HG03558 (cell line): ENCODE data around the gene TXNDC2.

Experiments
- ATAC-seq: cut with Tn5 transposase; IDR thresholded peaks from one replicate; pipeline ENCODE4 v1.9.1; 2021; ENCODE audit warnings: moderate number of reproducible peaks; ENCODE audit not compliant: unreplicated experiment; ENCODE audit errors: extremely low read depth

The TXNDC2 gene

GRCh38 chr18:9858642-9859041 is 27.1 kb upstream of the TXNDC2 start:
- no peak for ATAC-seq

GRCh38 chr18:9859232-9859631 is 26.5 kb upstream of the TXNDC2 start:
- no peak for ATAC-seq

- no peak for ATAC-seq
Measured at GRCh38 chr18:9860682-9861081, 25.1 kb upstream of the TXNDC2 start.

GRCh38 chr18:9861157-9861556 is 24.6 kb upstream of the TXNDC2 start:
- ATAC-seq = no peak

- no peak for ATAC-seq
Measured at GRCh38 chr18:9861933-9862332, 23.8 kb upstream of the TXNDC2 start.

GRCh38 chr18:9862686-9863085 is 23.1 kb upstream of the TXNDC2 start:
- no peak for ATAC-seq

GRCh38 chr18:9863282-9863681 is 22.5 kb upstream of the TXNDC2 start:
- no peak for ATAC-seq

GRCh38 chr18:9865764-9866490 is 19.8 kb upstream of the TXNDC2 start:
- ATAC-seq = no peak

- ATAC-seq = no peak
Measured at GRCh38 chr18:9866627-9867026, 19.1 kb upstream of the TXNDC2 start.

GRCh38 chr18:9867071-9867594 is 18.6 kb upstream of the TXNDC2 start:
- ATAC-seq = no peak

GRCh38 chr18:9868857-9869714 is 16.7 kb upstream of the TXNDC2 start:
- ATAC-seq = no peak

GRCh38 chr18:9869715-9870430 is 15.9 kb upstream of the TXNDC2 start:
- ATAC-seq = no peak

- ATAC-seq = no peak
Measured at GRCh38 chr18:9870431-9871008, 15.3 kb upstream of the TXNDC2 start.

GRCh38 chr18:9871244-9871746 is 14.5 kb upstream of the TXNDC2 start:
- no peak for ATAC-seq

- no peak for ATAC-seq
Measured at GRCh38 chr18:9872823-9873222, 12.9 kb upstream of the TXNDC2 start.

GRCh38 chr18:9874728-9875127 is 11.0 kb upstream of the TXNDC2 start:
- ATAC-seq = no peak

- no peak for ATAC-seq
Measured at GRCh38 chr18:9876212-9876866, 9.4 kb upstream of the TXNDC2 start.

- no peak for ATAC-seq
Measured at GRCh38 chr18:9876867-9877654, 8.7 kb upstream of the TXNDC2 start.

GRCh38 chr18:9877655-9878014 is 8.1 kb upstream of the TXNDC2 start:
- ATAC-seq = no peak
